ENCODE results near the gene ASB5. TPM values are rescaled to one million over a fixed set of nuclear protein-coding genes. Genes with fewer than 3 reads are reported as not detected.

ASB5 gene
- total and polyA plus RNA-seq, 10 donors, result 0.06 to 0.50 TPM; not detected in 8

DNA sequence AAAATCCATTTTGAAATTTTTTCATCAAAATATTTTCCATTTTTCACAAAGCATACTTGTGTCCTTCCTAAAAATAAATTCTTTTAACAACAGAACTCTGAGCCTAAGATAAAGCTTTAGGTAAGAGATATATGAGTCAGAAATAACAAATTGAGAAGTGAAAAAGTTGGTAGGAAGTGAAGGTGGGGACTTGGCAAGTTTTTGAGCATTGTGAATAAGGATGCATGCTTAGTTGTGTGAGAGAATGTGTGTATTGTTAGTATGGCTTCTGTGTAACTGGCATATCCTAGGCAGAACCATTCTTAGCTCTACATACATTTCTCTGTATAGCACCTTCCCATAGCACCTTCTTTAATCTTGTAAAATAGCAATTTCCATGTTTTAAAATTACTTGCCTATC lies 6.8 kb downstream of the ASB5 start:
- no peaks in the 10 kb centered on the region for H3K9me3 ChIP-seq

DNA sequence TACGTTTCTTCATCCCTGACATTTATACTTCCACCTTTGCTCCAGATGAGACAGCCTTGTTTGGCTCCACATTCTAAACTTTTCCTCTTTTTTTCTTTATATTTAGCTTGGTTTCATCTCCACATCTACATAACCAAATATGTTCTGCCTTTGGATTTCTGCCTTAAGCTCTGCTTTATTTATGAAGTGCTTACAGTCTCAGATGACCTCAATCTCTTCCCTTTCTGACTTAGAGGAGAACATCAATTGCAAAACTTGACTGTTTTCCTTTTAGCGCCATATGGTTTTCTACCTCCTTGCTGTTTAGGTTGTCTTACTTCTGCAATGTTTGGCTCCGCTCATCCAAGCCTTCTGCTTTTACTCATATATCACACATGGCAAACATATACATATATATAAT lies 7.5 kb downstream of the ASB5 start:
- no peaks in the 10 kb centered on the region for H3K9me3 ChIP-seq
- intact Hi-C loops (cut with DNase I; ENCODE audit: low total_unique reads), result no loop called here
- no peaks in the 10 kb centered on the region for H3K27me3 ChIP-seq (replicated peaks in 1 of 7)
- no peak overlapping the region for H3K4me3 ChIP-seq
- H3K4me1 ChIP-seq, result no peaks in the 10 kb centered on the region
- TF ChIP-seq POLR2AphosphoS5 (IDR thresholded peaks at IDR 0.05), result no peak
- TF ChIP-seq, protein P1, sequence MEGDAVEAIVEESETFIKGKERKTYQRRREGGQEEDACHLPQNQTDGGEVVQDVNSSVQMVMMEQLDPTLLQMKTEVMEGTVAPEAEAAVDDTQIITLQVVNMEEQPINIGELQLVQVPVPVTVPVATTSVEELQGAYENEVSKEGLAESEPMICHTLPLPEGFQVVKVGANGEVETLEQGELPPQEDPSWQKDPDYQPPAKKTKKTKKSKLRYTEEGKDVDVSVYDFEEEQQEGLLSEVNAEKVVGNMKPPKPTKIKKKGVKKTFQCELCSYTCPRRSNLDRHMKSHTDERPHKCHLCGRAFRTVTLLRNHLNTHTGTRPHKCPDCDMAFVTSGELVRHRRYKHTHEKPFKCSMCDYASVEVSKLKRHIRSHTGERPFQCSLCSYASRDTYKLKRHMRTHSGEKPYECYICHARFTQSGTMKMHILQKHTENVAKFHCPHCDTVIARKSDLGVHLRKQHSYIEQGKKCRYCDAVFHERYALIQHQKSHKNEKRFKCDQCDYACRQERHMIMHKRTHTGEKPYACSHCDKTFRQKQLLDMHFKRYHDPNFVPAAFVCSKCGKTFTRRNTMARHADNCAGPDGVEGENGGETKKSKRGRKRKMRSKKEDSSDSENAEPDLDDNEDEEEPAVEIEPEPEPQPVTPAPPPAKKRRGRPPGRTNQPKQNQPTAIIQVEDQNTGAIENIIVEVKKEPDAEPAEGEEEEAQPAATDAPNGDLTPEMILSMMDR (IDR thresholded peaks at IDR 0.05 in 8 of 11, conservative IDR thresholded peaks at IDR 0.05 in 3 of 11), result no peak
- TF ChIP-seq POLR2A (IDR thresholded peaks at IDR 0.05), result no peak
- 87 to 94% (median 92%) methylated on average over 3 of the region's 3 CpGs for WGBS, 5 donors
- no peaks in the 10 kb centered on the region for H3K36me3 ChIP-seq
- DNase-seq, result no peak
- no peak overlapping the region for H3K27ac ChIP-seq

More for the DNA sequence above, 6.8 kb downstream of the ASB5 start:
- intact Hi-C loops (cut with DNase I; ENCODE audit: low total_unique reads), result no loop called here
- Histone ChIP-seq H3K4me3 (no peak overlapping the region), H3K27me3 (replicated peaks in 1 of 7) (no peaks in the 10 kb centered on the region), H3K4me1 (no peaks in the 10 kb centered on the region), H3K27ac (no peak overlapping the region), H3K36me3 (no peaks in the 10 kb centered on the region)
- TF ChIP-seq, protein P1 (IDR thresholded peaks at IDR 0.05 in 8 of 11, conservative IDR thresholded peaks at IDR 0.05 in 3 of 11), result no peak
- TF ChIP-seq POLR2AphosphoS5 (IDR thresholded peaks at IDR 0.05) (no peak), POLR2A (IDR thresholded peaks at IDR 0.05) (no peak)
- no peak for DNase-seq

DNA sequence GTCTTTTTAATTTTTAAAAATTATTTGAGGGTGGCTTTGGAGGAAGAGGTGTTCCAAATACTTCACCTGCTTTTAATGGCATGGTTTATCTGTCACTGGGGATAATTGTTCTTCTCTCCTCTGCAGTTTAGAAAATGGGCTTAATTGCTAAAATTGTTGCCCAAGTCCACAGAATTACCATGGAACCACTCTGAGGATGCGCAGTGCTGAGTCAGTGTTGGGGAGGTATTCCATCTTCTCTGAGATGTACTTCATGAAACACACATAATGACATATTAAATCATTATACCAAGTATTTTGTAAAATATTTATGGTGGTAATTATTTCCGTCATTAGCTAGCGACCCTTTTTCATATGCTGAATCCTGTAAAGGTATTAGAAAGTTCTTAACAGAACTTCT lies 8.0 kb downstream of the ASB5 start:
- 92 to 98% (median 95%) methylated on average over 3 of the region's 3 CpGs for WGBS, 5 donors
- no peaks in the 10 kb centered on the region for H3K9me3 ChIP-seq
- no peaks in the 10 kb centered on the region for H3K4me1 ChIP-seq
- H3K27ac ChIP-seq, result no peak overlapping the region
- intact Hi-C loops (cut with DNase I; ENCODE audit: low total_unique reads), result no loop called here
- TF ChIP-seq, protein P1 (IDR thresholded peaks at IDR 0.05 in 8 of 11, conservative IDR thresholded peaks at IDR 0.05 in 3 of 11), result no peak
- TF ChIP-seq POLR2A (IDR thresholded peaks at IDR 0.05), result no peak
- no peak for TF ChIP-seq POLR2AphosphoS5 (IDR thresholded peaks at IDR 0.05)
- H3K36me3 ChIP-seq, result no peaks in the 10 kb centered on the region
- no peak for DNase-seq
- H3K27me3 ChIP-seq (replicated peaks in 1 of 7), result no peaks in the 10 kb centered on the region
- H3K4me3 ChIP-seq, result no peak overlapping the region

DNA sequence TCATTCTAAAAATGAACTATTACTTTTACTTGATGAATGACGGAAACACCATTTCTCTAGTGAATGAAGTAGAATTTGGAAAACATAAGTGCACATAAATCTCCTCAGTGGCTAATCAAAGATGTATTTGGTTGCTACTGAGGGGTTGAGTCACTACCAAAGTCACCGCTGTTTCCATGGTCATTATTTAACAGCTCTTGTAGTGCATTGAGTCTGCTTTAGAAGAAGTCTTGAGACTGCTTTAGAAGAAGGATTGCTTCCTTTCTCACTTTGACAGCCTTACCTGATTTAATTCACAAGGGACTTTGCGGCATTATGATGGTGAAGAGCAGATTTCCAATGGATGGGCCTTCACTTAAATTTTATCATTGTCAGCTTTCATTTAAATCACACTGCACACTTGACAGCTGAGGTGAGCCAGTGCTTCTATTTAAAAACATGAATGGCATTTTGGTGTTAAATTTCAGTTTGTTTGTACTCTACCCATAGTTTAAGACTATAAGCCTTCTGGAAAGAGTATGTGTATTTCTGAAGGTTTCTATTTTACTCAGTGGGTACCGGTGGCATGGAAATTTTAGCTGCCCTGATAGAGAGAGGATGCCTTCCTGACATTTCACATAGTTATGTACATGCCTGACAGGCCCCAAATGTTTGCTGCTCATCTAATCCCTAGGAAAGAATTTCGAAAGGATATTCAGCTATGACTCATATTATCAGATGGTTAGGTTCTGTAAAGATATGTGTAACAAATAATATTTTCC lies 9.5 kb downstream of the ASB5 start:
- no peaks in the 10 kb centered on the region for H3K36me3 ChIP-seq
- no peak for DNase-seq
- TF ChIP-seq, protein P1 (IDR thresholded peaks at IDR 0.05 in 8 of 11, conservative IDR thresholded peaks at IDR 0.05 in 3 of 11), result no peak
- TF ChIP-seq POLR2AphosphoS5 (IDR thresholded peaks at IDR 0.05) (no peak), POLR2A (IDR thresholded peaks at IDR 0.05) (no peak)
- H3K27me3 ChIP-seq (replicated peaks in 1 of 7), result no peaks in the 10 kb centered on the region
- H3K4me1 ChIP-seq, result no peaks in the 10 kb centered on the region
- H3K9me3 ChIP-seq, result no peaks in the 10 kb centered on the region
- 75 to 90% (median 83%) methylated on average over 5 of the region's 5 CpGs for WGBS, 5 donors
- H3K27ac ChIP-seq, result no peak overlapping the region
- intact Hi-C loops (cut with DNase I; ENCODE audit: low total_unique reads), result no loop called here
- H3K4me3 ChIP-seq, result no peak overlapping the region
